Karpas-422 (cell line): Measurements from ENCODE around the gene PLEKHA8. TPM values are rescaled to one million over a fixed set of nuclear protein-coding genes. Genes with fewer than 3 reads are reported as not detected.

Experiments used
- DNase-seq: peaks from one replicate; pipeline ENCODE4 v3.0.0-alpha.2; 2015
- H2AFZ ChIP-seq: fragments of 200-600 bp; sonication (generic); 2 replicates; pipeline ENCODE4 v1.6.1; 2014; ENCODE audit warnings: antibody characterized with exemption, low read length, mixed read lengths
- H3K27ac ChIP-seq: fragments of 200-600 bp; sonication (generic); 2 replicates; pipeline ENCODE4 v1.5.1; 2014; ENCODE audit warnings: mild to moderate bottlenecking, low read length, moderate library complexity
- H3K27me3 ChIP-seq: fragments of 200-600 bp; sonication (generic); 2 replicates; pipeline ENCODE4 v1.6.1; 2014; ENCODE audit warnings: low read length, mixed read lengths
- H3K36me3 ChIP-seq: fragments of 200-600 bp; sonication (generic); 2 replicates; pipeline ENCODE4 v1.6.1; 2014; ENCODE audit warnings: low read length, mixed read lengths; ENCODE audit not compliant: insufficient read depth
- H3K4me1 ChIP-seq: fragments of 200-600 bp; sonication (generic); 2 replicates; pipeline ENCODE4 v1.6.1; 2014; ENCODE audit warnings: mild to moderate bottlenecking, low read length, mixed read lengths
- H3K4me2 ChIP-seq: fragments of 200-600 bp; sonication (generic); 2 replicates; pipeline ENCODE4 v1.6.1; 2014; ENCODE audit warnings: low read length, low read depth, mild to moderate bottlenecking; ENCODE audit not compliant: poor library complexity, severe bottlenecking
- H3K4me3 ChIP-seq: fragments of 200-600 bp; sonication (generic); 2 replicates; pipeline ENCODE4 v1.5.1; 2014; ENCODE audit warnings: mild to moderate bottlenecking, antibody characterized with exemption, low read length, mixed read lengths
- H3K79me2 ChIP-seq: fragments of 200-600 bp; sonication (generic); 2 replicates; pipeline ENCODE4 v1.6.1; 2014; ENCODE audit warnings: mild to moderate bottlenecking, low read length, mixed read lengths
- H3K9ac ChIP-seq: fragments of 200-600 bp; sonication (generic); 2 replicates; pipeline ENCODE4 v1.6.0; 2014; ENCODE audit warnings: low read length
- H3K9me2 ChIP-seq: fragments of 200-600 bp; sonication (generic), shearing (Covaris generic); replicated peaks from 2 replicates; pipeline ENCODE4 v1.6.0; 2014; ENCODE audit warnings: mild to moderate bottlenecking, low read length, moderate library complexity; ENCODE audit not compliant: insufficient read depth
- H3K9me3 ChIP-seq: fragments of 300-700, 200-600 bp; sonication (generic); 2 replicates; pipeline ENCODE4 v1.6.1; 2014; ENCODE audit warnings: low read length, mixed read lengths
- H4K20me1 ChIP-seq: fragments of 200-600 bp; sonication (generic); 2 replicates; pipeline ENCODE4 v1.6.1; 2014; ENCODE audit warnings: mild to moderate bottlenecking, antibody characterized with exemption, low read length, low read depth; ENCODE audit not compliant: insufficient read depth
- total RNA-seq: library from RNA; depleted of rRNA; stranded (reverse); fragments of >200 nt; shearing (Covaris generic); gene quantifications from 2 replicates; pipeline ENCODE4 v1.2.3, GENCODE V29; 2014; ENCODE audit warnings: low replicate concordance; rRNA removed

PLEKHA8 gene, protein sequence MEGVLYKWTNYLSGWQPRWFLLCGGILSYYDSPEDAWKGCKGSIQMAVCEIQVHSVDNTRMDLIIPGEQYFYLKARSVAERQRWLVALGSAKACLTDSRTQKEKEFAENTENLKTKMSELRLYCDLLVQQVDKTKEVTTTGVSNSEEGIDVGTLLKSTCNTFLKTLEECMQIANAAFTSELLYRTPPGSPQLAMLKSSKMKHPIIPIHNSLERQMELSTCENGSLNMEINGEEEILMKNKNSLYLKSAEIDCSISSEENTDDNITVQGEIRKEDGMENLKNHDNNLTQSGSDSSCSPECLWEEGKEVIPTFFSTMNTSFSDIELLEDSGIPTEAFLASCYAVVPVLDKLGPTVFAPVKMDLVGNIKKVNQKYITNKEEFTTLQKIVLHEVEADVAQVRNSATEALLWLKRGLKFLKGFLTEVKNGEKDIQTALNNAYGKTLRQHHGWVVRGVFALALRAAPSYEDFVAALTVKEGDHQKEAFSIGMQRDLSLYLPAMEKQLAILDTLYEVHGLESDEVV
- 28.1 and 41.0 TPM in 2 replicates for total RNA-seq

- peaks cover 83% of the 10 kb centered on the region for H3K79me2 ChIP-seq
- no peaks in the 10 kb centered on the region for H3K27me3 ChIP-seq
- peak within 1 kb of the TSS; percentile 84 for H3K9ac ChIP-seq
- DNase-seq: peak; percentile 98
- H2AFZ ChIP-seq: peak within 1 kb of the TSS; percentile 55
- H4K20me1 ChIP-seq: no peaks in the 10 kb centered on the region
- H3K27ac ChIP-seq: peak within 1 kb of the TSS; percentile 88
- no peaks in the 10 kb centered on the region for H3K9me3 ChIP-seq
- H3K9me2 ChIP-seq: no peaks in the 10 kb centered on the region
- H3K4me2 ChIP-seq: peak within 1 kb of the TSS; percentile 86
- peak within 1 kb of the TSS; percentile 76 for H3K4me3 ChIP-seq
- peaks cover 61% of the 10 kb centered on the region for H3K4me1 ChIP-seq
- peaks cover 13% of the 10 kb centered on the region; the same call in 1 of the 2 replicates for H3K36me3 ChIP-seq
Observed at GRCh38 chr7:30028216-30028748, at the start of gene PLEKHA8. Gene PLEKHA8 (plus strand): TSS chr7:30028412. CDS start chr7:30028763, 351 bp downstream.

DNA sequence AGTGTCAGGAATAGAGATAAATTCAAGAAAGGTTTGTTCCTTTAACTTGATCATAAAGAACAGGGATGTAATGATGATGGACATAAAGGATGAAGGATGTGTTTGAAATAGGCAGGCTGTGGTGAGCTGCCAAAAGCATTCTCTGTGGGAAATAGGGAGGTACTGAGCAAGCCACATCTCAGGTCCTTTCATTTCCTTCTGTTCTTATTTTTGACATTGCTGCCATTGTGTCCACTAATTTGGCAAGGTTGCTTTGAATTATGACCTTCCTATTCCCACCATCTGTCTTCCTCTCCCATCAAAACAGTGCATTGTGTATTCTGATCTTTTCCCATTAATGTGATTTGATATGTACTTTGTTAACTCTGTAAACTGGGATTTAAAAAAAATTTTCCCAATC is 48.1 kb upstream of the PLEKHA8 start:
- H4K20me1 ChIP-seq: no peaks in the 10 kb centered on the region
- no peak overlapping the region for H3K27ac ChIP-seq
- H3K9ac ChIP-seq: no peak overlapping the region
- H2AFZ ChIP-seq: no peak overlapping the region
- peaks cover 14% of the 10 kb centered on the region for H3K36me3 ChIP-seq
- peaks cover 68% of the 10 kb centered on the region for H3K4me1 ChIP-seq
- H3K9me3 ChIP-seq: no peaks in the 10 kb centered on the region
- no peak overlapping the region for H3K4me3 ChIP-seq
- H3K9me2 ChIP-seq: no peaks in the 10 kb centered on the region
- no peaks in the 10 kb centered on the region for H3K27me3 ChIP-seq
- DNase-seq: no peak
- H3K79me2 ChIP-seq: peaks cover 99% of the 10 kb centered on the region
- H3K4me2 ChIP-seq: no peak overlapping the region

DNA sequence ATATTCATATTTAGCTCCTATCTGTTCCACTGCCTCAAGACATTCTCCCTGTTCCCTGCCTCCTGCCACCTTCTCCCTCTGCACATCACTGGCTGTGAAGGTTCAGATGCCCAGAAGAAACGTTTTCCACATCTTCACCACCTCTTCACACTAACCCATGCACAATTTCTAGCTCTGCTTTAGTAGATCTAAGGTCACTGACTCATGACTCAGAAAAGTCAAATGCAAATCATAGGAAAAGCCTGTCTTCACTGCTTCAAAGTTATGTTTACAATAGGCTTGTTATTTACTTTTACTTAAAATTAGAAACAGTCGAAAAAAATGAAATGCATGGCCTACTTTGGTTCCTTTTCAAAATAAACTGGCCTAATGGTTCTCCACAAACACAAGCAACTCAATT is 41.1 kb upstream of the PLEKHA8 start:
- H3K27ac ChIP-seq: peak overlapping the region; percentile 93
- H3K4me2 ChIP-seq: peak overlapping the region; percentile 90

GRCh38 chr7:29987811-29988317 is 40.3 kb upstream of the PLEKHA8 start:
- H3K4me3 ChIP-seq: peak overlapping the region; percentile 97
- H3K36me3 ChIP-seq: no peaks in the 10 kb centered on the region
- peak; percentile 70 for DNase-seq
- H3K9me3 ChIP-seq: no peaks in the 10 kb centered on the region
- H3K4me1 ChIP-seq: peaks cover 54% of the 10 kb centered on the region
- H3K9me2 ChIP-seq: no peaks in the 10 kb centered on the region
- peaks cover 83% of the 10 kb centered on the region for H3K79me2 ChIP-seq
- H2AFZ ChIP-seq: no peak overlapping the region
- H4K20me1 ChIP-seq: no peaks in the 10 kb centered on the region
- peak overlapping the region; percentile 93 for H3K27ac ChIP-seq
- no peaks in the 10 kb centered on the region for H3K27me3 ChIP-seq
- H3K4me2 ChIP-seq: peak overlapping the region; percentile 90
- H3K9ac ChIP-seq: peak overlapping the region; percentile 92

More for the DNA sequence above, 41.1 kb upstream of the PLEKHA8 start:
- peak overlapping the region; percentile 92 for H3K9ac ChIP-seq
- H4K20me1 ChIP-seq: no peaks in the 10 kb centered on the region
- H3K9me2 ChIP-seq: no peaks in the 10 kb centered on the region
- DNase-seq: peak; percentile 75
- H3K4me3 ChIP-seq: peak overlapping the region; percentile 97
- H2AFZ ChIP-seq: no peak overlapping the region
- no peaks in the 10 kb centered on the region for H3K9me3 ChIP-seq
- no peaks in the 10 kb centered on the region for H3K36me3 ChIP-seq
- peaks cover 91% of the 10 kb centered on the region for H3K79me2 ChIP-seq
- H3K27me3 ChIP-seq: no peaks in the 10 kb centered on the region
- H3K4me1 ChIP-seq: peaks cover 56% of the 10 kb centered on the region

DNA sequence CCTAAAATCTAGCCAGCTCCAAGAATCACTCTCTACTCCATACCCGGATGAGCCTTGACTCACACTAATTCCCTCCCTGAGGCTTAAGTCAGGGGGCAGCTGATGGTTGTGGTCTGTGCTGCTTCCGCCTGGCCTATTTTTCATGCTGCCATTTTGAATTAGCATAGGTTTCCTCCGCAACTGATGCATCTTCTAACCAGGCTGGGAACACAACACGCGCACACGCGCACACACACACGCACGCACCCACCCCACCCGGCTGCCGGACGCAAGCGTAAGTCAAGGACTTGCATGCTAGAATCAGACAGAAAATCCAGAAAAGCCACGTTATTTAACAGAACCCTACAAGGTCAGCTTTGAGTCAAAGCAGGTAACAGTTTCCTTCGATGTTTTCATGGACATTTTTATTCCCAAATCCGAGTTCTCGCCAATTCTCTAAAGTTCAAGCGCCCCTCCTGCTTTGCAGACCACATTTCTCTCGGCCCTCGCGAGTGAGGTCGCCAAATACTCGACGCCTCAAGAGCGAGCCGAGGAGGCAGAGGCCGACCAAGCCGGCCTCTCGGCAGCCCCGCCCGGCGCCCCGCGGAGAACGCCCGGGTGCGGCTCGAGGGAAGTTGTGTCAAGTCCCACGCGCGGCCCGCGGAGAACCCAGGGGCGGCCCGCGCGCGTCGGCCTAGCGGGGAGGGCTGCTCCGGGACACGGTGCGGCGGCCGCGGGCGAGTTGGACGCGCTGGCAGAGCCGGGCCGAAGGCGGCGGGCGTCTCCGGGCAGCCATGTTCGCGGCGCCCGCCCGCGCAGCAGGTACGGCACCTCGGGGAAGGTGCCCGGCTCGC is 39.6 kb upstream of the PLEKHA8 start:
- Histone ChIP-seq H3K4me2 (peak overlapping the region; percentile 90), H3K9me3 (0 out of 2 replicates have a peak, but pooled peaks cover 3% of the 10 kb centered on the region), H3K27ac (peak overlapping the region; percentile 93), H3K9ac (peak overlapping the region; percentile 92), H3K9me2 (no peaks in the 10 kb centered on the region), H3K27me3 (no peaks in the 10 kb centered on the region), H3K36me3 (no peaks in the 10 kb centered on the region), H4K20me1 (no peaks in the 10 kb centered on the region), H3K4me3 (peak overlapping the region; percentile 97), H3K79me2 (peaks cover 75% of the 10 kb centered on the region), H3K4me1 (peaks cover 51% of the 10 kb centered on the region), H2AFZ (peak overlapping the region; percentile 10; the same call in 1 of the 2 replicates)
- DNase-seq: peak; percentile 93

DNA sequence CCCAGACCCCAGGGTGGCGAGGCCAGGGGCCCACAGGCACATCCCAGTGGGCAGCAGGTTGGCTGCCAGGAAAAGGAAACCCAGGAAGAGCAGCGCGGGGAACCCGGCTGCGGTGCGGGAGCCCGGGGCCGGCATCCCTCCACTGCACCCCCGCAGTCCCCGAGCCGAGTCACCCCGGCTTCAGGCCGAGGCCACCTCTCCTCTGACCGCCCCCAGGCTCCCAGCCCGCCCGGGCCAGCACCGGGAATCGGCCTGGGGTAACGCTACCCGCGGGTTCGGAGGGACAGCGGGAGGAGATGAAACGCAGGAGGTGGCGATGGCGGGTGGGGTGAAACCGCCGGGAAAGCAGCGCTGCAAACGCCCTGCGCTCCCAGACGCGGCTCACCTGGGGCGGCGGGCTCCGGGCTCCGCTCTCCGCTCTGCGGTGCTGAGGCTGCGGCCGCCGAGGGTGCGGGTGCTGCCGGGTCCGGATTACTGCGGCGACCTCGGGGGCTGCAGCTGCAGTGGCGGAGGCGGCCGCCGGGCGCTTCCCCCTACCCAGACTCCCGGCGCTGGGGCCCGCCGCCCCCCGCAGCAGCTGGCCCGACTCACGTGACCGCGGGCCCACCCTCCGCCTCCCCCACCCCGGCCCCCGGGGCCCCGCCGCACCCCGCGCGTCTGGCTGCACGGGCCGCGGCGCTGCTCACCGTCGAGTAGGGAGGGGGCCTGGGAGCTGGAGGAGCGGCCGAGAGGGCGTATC is 38.8 kb upstream of the PLEKHA8 start, which contains the start of gene SCRN1:
Gene SCRN1 (minus strand): TSS at position 545 of the 739 bp plus-strand sequence. CDS start 20,734 bp downstream, outside the sequence.
- Histone ChIP-seq H4K20me1 (no peaks in the 10 kb centered on the region), H3K36me3 (no peaks in the 10 kb centered on the region), H3K27me3 (no peaks in the 10 kb centered on the region), H3K9ac (peak within 1 kb of the TSS; percentile 92), H2AFZ (peak within 1 kb of the TSS; percentile 10; the same call in 1 of the 2 replicates), H3K9me3 (0 out of 2 replicates have a peak, but pooled peaks cover 3% of the 10 kb centered on the region), H3K4me2 (peak within 1 kb of the TSS; percentile 90), H3K4me3 (peak within 1 kb of the TSS; percentile 97), H3K9me2 (no peaks in the 10 kb centered on the region), H3K79me2 (peaks cover 68% of the 10 kb centered on the region), H3K4me1 (peaks cover 45% of the 10 kb centered on the region), H3K27ac (peak within 1 kb of the TSS; percentile 93)
- peak; percentile 90 for DNase-seq

GRCh38 chr7:29990931-29991330 is 37.3 kb upstream of the PLEKHA8 start:
- Histone ChIP-seq H3K4me2 (peak overlapping the region; percentile 90), H3K27me3 (no peaks in the 10 kb centered on the region), H3K9ac (no peak overlapping the region), H3K27ac (no peak overlapping the region), H3K79me2 (peaks cover 54% of the 10 kb centered on the region), H3K9me3 (0 out of 2 replicates have a peak, but pooled peaks cover 3% of the 10 kb centered on the region), H4K20me1 (no peaks in the 10 kb centered on the region), H3K36me3 (no peaks in the 10 kb centered on the region), H3K4me1 (peaks cover 37% of the 10 kb centered on the region), H3K9me2 (no peaks in the 10 kb centered on the region), H2AFZ (no peak overlapping the region), H3K4me3 (peak overlapping the region; percentile 97; the same call in 1 of the 2 replicates)
- no peak for DNase-seq
